ENCODE data around the gene FOXK1.

The FOXK1 gene

DNA sequence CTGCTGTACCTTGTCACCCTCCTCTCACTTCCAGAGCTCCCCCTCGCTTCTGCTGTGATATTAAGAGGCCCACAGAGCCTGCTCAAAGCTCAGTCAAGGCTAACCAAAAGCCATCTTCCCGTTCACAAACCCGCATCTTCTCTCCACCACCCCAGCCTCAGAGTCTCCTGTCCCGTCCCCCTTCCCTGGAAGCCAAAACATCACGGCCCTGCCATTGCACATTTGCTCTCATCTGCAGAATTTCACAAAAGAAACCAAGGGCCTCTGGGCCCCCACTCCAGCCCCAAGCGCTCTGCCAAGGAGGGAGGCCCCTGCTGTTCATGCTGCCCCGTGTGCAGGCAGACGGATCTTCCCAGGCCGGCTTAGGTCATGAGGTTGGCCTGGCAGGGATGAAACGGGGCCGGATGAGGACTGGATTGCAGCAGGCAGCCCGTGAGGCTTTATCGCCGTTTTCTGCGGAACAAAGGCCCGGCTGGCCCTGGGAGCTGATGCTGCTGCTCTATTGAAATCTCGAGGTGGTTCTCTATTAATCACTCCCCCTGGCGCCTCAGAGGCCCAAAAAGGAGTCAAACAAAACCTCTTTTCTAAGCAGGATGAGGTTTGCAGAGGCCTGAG, 31.6 kb upstream of the FOXK1 start:
- H3K4me3 ChIP-seq (replicated peaks; ENCODE audit: insufficient read depth, low read length), result no peak overlapping the region
- TF ChIP-seq GABPA (IDR thresholded peaks at IDR 0.05; ENCODE audit: low read depth) (no peak), POLR2AphosphoS5 (IDR thresholded peaks at IDR 0.05; ENCODE audit: low read depth) (no peak), SPI1 (IDR thresholded peaks at IDR 0.05; ENCODE audit: borderline replicate concordance, low read depth) (no peak), REST (IDR thresholded peaks at IDR 0.05; ENCODE audit: insufficient replicate concordance, low read depth) (no peak)
- TF ChIP-seq, protein P1, sequence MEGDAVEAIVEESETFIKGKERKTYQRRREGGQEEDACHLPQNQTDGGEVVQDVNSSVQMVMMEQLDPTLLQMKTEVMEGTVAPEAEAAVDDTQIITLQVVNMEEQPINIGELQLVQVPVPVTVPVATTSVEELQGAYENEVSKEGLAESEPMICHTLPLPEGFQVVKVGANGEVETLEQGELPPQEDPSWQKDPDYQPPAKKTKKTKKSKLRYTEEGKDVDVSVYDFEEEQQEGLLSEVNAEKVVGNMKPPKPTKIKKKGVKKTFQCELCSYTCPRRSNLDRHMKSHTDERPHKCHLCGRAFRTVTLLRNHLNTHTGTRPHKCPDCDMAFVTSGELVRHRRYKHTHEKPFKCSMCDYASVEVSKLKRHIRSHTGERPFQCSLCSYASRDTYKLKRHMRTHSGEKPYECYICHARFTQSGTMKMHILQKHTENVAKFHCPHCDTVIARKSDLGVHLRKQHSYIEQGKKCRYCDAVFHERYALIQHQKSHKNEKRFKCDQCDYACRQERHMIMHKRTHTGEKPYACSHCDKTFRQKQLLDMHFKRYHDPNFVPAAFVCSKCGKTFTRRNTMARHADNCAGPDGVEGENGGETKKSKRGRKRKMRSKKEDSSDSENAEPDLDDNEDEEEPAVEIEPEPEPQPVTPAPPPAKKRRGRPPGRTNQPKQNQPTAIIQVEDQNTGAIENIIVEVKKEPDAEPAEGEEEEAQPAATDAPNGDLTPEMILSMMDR (IDR thresholded peaks at IDR 0.05; ENCODE audit: insufficient read depth, low read length), result no peak
- no peak for DNase-seq (ENCODE audit: low read depth in 1 of 2, low spot score in 1 of 2)
- H3K27ac ChIP-seq (replicated peaks), result no peak overlapping the region
- no peaks in the 10 kb centered on the region for H3K27me3 ChIP-seq (ENCODE audit: insufficient read depth, poor library complexity, severe bottlenecking)

DNA sequence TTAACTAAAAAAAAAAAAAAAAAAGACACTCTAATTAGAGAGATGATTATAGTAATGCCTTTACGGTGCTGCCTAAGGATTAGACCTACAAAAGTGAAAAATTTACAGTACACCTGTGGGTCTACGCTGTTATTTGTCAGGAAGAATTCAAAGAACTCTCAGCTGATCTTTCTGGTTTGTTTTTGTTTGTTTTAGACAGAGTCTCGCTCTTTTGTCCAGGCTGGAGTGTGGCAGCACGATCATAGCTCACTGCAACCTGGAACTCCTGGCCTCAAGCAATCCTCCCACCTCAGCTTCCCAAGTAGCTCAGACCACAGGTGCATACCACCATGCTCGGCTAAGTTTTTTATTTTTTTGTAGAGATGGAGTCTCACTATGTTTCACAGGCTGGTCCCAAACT, 28.3 kb upstream of the FOXK1 start:
- Histone ChIP-seq H3K27me3 (ENCODE audit: insufficient read depth, poor library complexity, severe bottlenecking) (no peaks in the 10 kb centered on the region), H3K27ac (replicated peaks) (no peak overlapping the region), H3K4me3 (replicated peaks; ENCODE audit: insufficient read depth, low read length) (no peak overlapping the region)
- no peak for TF ChIP-seq GABPA (IDR thresholded peaks at IDR 0.05; ENCODE audit: low read depth)
- TF ChIP-seq, protein P1 (IDR thresholded peaks at IDR 0.05; ENCODE audit: insufficient read depth, low read length), result no peak
- TF ChIP-seq SPI1 (IDR thresholded peaks at IDR 0.05; ENCODE audit: borderline replicate concordance, low read depth), result no peak
- TF ChIP-seq POLR2AphosphoS5 (IDR thresholded peaks at IDR 0.05; ENCODE audit: low read depth), result no peak
- no peak for TF ChIP-seq REST (IDR thresholded peaks at IDR 0.05; ENCODE audit: insufficient replicate concordance, low read depth)
- DNase-seq (ENCODE audit: low read depth in 1 of 2, low spot score in 1 of 2), result no peak

GRCh38 chr7:4655311-4655710, 26.8 kb upstream of the FOXK1 start:
- Histone ChIP-seq H3K4me3 (replicated peaks; ENCODE audit: insufficient read depth, low read length) (no peak overlapping the region), H3K27me3 (ENCODE audit: insufficient read depth, poor library complexity, severe bottlenecking) (no peaks in the 10 kb centered on the region), H3K27ac (replicated peaks) (no peak overlapping the region)
- no peak for DNase-seq (ENCODE audit: low read depth in 1 of 2, low spot score in 1 of 2)
- TF ChIP-seq SPI1 (IDR thresholded peaks at IDR 0.05; ENCODE audit: borderline replicate concordance, low read depth), result no peak
- TF ChIP-seq POLR2AphosphoS5 (IDR thresholded peaks at IDR 0.05; ENCODE audit: low read depth), result no peak
- TF ChIP-seq REST (IDR thresholded peaks at IDR 0.05; ENCODE audit: insufficient replicate concordance, low read depth), result no peak
- TF ChIP-seq, protein P1 (IDR thresholded peaks at IDR 0.05; ENCODE audit: insufficient read depth, low read length), result no peak
- TF ChIP-seq GABPA (IDR thresholded peaks at IDR 0.05; ENCODE audit: low read depth), result no peak
